H7 (cell line): ENCODE results near the gene FAM120B. TPM values are rescaled to one million over a fixed set of nuclear protein-coding genes. Genes with fewer than 3 reads are reported as not detected.

Experiments used
- DNase-seq: peaks from one replicate; pipeline ENCODE4 v3.0.0; 2012
- H3K27me3 ChIP-seq: 2 replicates; pipeline ENCODE4 v1.6.0; 2011; ENCODE audit warnings: mild to moderate bottlenecking, low read length; ENCODE audit not compliant: control insufficient read depth, insufficient read depth
- H3K36me3 ChIP-seq: replicated peaks from 2 replicates; pipeline ENCODE4 v1.5.1; 2011; ENCODE audit warnings: low read length; ENCODE audit not compliant: control insufficient read depth, insufficient read depth
- H3K4me3 ChIP-seq: 2 replicates; pipeline ENCODE4 v1.5.1; 2011; ENCODE audit warnings: low read depth, mild to moderate bottlenecking, control low read depth, low read length, moderate library complexity; ENCODE audit not compliant: insufficient read depth
- total RNA-seq: library from RNA; depleted of rRNA; stranded (reverse); fragments of >200 nt; shearing (Covaris generic); gene quantifications from 2 replicates; pipeline ENCODE4 v1.2.3, GENCODE V29; 2014

Gene FAM120B
- total RNA-seq, 1 experiment from 2014 or later: 7.2 TPM

DNA sequence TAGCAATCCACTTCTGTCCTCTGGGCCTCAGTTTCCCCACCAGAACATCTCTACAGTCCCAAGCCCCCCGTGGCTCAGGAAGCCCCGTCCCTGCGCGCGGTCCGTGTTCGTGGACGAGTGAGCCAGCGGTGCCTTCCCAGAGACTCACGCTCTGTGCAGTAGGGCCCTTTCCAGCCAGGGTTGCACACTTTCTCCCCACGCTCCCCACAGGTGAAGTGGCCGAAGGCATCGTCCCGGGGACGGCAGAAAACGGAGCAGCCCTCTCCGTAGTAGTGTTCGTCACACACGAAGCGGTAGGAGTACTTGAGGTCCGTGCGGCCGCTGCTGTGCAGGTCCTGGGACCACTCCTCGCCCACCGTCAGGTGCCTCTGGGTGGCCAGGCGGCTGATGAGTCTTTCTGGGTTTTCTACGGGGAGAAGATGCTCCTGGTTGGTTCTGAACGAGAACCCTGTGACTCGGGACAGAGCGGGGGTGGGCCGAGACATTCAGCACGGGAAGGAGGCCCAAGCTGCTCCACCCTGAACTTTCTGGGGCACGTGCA, 18.4 kb upstream of the FAM120B start:
- H3K36me3 ChIP-seq: no peaks in the 10 kb centered on the region; the same call in 1 of the 2 replicates
- no peak overlapping the region for H3K4me3 ChIP-seq
- H3K27me3 ChIP-seq: peaks cover 67% of the 10 kb centered on the region
- DNase-seq: peak; percentile 56

DNA sequence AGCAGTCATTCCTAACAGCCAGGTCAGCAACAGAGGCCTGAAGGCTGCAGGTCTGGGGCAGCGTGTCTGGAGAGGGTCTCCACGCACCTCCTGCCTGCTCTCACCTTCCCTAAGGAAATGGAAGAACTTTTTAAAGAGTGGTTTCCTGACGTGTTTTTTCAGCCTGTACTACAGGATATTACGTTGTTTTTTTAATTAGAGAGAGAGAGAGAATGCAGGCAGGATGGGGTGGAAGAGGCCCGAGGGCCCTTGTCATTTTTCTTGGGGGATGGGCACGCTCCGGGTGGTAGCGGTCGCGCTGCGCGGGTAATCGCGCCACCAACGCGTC, 17.7 kb upstream of the FAM120B start:
- no peaks in the 10 kb centered on the region; the same call in 1 of the 2 replicates for H3K36me3 ChIP-seq
- DNase-seq: peak; percentile 29
- H3K4me3 ChIP-seq: peak overlapping the region; percentile 57
- H3K27me3 ChIP-seq: peaks cover 74% of the 10 kb centered on the region

GRCh38 chr6:170289180-170289931, 17.2 kb upstream of the FAM120B start:
- H3K27me3 ChIP-seq: peaks cover 79% of the 10 kb centered on the region
- DNase-seq: peak; percentile 74
- H3K36me3 ChIP-seq: no peaks in the 10 kb centered on the region; the same call in 1 of the 2 replicates
- peak overlapping the region; percentile 57 for H3K4me3 ChIP-seq

- DNase-seq: no peak
- Histone ChIP-seq H3K27me3 (peaks cover 85% of the 10 kb centered on the region), H3K36me3 (no peaks in the 10 kb centered on the region; the same call in 1 of the 2 replicates), H3K4me3 (peak overlapping the region; percentile 57)
These were observed 16.6 kb upstream of the FAM120B start for GRCh38 chr6:170289951-170290295.

DNA sequence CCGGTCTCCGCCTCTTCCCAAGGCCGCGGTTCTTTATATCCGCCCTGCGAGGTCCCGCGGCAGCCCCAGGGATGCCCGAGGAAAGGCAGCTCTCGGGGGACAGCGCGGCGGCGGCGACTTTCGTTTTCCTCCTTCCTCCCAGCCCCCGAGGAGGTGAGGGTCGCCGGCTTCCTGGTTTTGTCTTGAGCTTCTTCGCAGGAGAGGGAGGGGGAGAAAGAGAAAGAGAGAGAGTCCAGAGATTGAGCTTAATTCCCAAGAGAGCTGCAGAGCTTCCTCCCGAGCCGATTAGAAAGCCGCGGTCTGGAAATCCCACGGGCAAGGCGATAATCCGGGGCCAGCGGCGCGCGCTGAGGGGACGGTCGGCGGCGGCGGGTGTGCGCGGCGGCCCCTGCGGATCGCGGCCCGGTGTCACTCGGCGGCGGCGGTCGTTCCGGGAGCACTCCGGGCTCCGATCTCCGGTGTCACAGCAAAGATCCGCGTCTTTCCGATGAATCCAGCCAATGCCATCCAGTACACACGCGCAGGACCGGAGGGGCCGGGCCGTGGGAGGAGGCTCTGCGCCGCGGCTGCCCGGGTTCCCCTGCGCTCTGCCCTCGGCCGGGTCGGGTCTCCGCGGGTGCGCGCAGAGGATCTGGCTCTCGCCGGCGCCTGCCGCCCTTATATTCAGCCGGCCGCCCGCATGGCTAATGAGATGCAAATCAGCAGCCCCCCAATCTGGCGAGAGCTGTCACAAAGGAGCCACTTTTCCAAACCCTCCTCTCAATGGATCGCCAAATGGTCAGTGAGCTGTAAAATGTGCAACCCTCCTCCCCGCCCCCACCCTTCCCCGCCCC, 16.0 kb upstream of the FAM120B start, which contains the start of gene DLL1:
TSS of gene DLL1 (minus strand) at position 783 of the 833 bp plus-strand sequence. CDS start 939 bp downstream, outside the sequence.
- DNase-seq: peak; percentile 90
- no peaks in the 10 kb centered on the region for H3K36me3 ChIP-seq
- peaks cover 88% of the 10 kb centered on the region for H3K27me3 ChIP-seq
- peak within 1 kb of the TSS; percentile 57 for H3K4me3 ChIP-seq

- Histone ChIP-seq H3K27me3 (peaks cover 87% of the 10 kb centered on the region), H3K4me3 (peak overlapping the region; percentile 57), H3K36me3 (no peaks in the 10 kb centered on the region)
- DNase-seq: peak; percentile 93
These were observed 15.1 kb upstream of the FAM120B start for GRCh38 chr6:170291271-170292110.

- Histone ChIP-seq H3K27me3 (peaks cover 88% of the 10 kb centered on the region), H3K36me3 (no peaks in the 10 kb centered on the region), H3K4me3 (peak overlapping the region; percentile 57)
- DNase-seq: no peak
These were observed 14.5 kb upstream of the FAM120B start for GRCh38 chr6:170292111-170292406.

DNA sequence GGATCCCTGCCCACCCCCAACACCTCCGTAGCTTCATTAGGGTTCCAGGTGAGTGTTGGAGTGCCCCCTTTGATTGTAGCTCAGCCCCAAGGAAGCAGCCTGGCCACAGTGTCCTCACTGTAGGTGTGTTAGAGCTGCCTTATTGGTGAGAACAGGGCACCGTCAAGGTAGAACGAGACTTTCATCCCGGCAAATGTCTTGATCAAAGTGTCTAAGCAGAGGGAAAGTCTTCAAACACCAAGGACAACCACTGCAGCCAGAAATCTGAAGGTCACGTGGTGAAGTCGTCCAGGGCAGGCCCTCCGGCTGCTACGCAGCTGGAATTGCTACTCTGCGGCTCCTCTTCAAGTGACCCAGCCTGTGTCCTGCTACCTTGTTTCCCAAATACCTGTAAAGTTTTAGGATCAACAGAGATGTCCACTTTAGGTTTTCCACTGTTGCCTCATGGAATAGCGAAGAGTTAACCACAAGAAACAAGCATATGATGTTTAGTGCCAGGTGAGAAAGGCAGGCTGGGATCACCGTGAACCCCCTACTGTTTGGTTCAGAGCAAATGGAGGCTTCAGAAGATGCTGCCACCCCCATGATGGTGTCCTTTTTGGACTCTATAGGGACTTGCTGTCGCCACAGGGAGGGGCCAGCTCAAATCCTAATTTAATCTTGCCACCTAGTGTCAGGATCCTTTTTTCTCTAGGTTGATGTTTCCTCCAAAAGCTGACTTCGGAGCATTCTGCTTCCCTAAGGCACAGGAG, 14.0 kb upstream of the FAM120B start:
- H3K36me3 ChIP-seq: no peaks in the 10 kb centered on the region
- peak overlapping the region; percentile 57 for H3K4me3 ChIP-seq
- peak; percentile 66 for DNase-seq
- H3K27me3 ChIP-seq: peaks cover 87% of the 10 kb centered on the region

- no peaks in the 10 kb centered on the region for H3K36me3 ChIP-seq
- peaks cover 78% of the 10 kb centered on the region for H3K27me3 ChIP-seq
- no peak overlapping the region for H3K4me3 ChIP-seq
- DNase-seq: peak; percentile 54
These were observed 13.0 kb upstream of the FAM120B start for GRCh38 chr6:170293341-170294231.

- no peak overlapping the region for H3K4me3 ChIP-seq
- peak; percentile 27 for DNase-seq
- peaks cover 71% of the 10 kb centered on the region for H3K27me3 ChIP-seq
These were observed 12.2 kb upstream of the FAM120B start for GRCh38 chr6:170294298-170294730.

GRCh38 chr6:170294813-170295509, 11.6 kb upstream of the FAM120B start:
- H3K27me3 ChIP-seq: peaks cover 64% of the 10 kb centered on the region
- peak overlapping the region; percentile 45 for H3K4me3 ChIP-seq
- H3K36me3 ChIP-seq: no peaks in the 10 kb centered on the region
- DNase-seq: peak; percentile 39

More at GRCh38 chr6:170294298-170294730, 12.2 kb upstream of the FAM120B start:
- H3K36me3 ChIP-seq: no peaks in the 10 kb centered on the region

- peaks cover 57% of the 10 kb centered on the region for H3K27me3 ChIP-seq
- H3K4me3 ChIP-seq: peak overlapping the region; percentile 45
- DNase-seq: peak; percentile 97
- no peaks in the 10 kb centered on the region for H3K36me3 ChIP-seq
These were observed 10.8 kb upstream of the FAM120B start for GRCh38 chr6:170295510-170296422.
